ENCODE results near the gene S100A3. TPM values are rescaled to one million over a fixed set of nuclear protein-coding genes. Genes with fewer than 3 reads are reported as not detected.

The S100A3 gene
- polyA plus RNA-seq, 2 of the 4 experiments (the other 2 are of a cell fraction) = 25.0 to 74.0 TPM

DNA sequence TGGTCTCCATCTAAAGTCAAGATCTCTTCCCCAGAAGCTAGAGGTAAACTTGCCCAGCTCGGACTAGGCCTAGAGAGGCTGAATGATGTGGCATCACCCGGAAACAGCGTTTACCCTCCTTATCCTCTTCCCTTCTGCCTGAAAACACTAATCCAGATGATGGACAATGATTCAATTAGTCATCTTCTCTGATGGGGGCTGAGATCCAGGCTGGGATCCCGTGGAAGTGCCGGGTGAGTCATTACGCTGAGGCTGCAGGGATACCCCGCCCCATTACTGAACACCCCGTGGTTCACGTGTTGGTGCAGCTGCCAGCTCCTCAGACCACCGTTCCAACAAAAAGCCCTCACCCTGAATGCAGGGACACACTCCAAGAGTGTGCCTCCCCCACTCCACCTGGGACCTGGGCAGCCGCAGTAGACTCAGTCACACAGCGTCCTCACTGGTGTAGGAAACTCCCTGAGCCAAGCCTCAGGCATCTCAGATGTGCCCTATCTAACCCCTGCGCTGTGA, 15.3 kb downstream of the S100A3 start (continued):
- TF ChIP-seq BHLHE40 (IDR thresholded peaks at IDR 0.05; ENCODE audit: low read depth, low read length) (no peak; the same call in 1 of the 2 replicates), CEBPB (IDR thresholded peaks at IDR 0.05) (no peak), HOXB13 (CRISPR knock-in tag; IDR thresholded peaks at IDR 0.05; ENCODE audit: low read depth) (no peak), KDM5A (IDR thresholded peaks at IDR 0.05) (no peak), HES2 (IDR thresholded peaks at IDR 0.05) (no peak), HEYL (CRISPR knock-in tag; IDR thresholded peaks at IDR 0.05) (no peak), NFE2L2 (conservative IDR thresholded peaks at IDR 0.05; ENCODE audit: low read length) (no peak), MAFK (IDR thresholded peaks at IDR 0.05; ENCODE audit: partially characterized antibody) (peak; percentile 67), RFX5 (IDR thresholded peaks at IDR 0.05) (no peak), CHD2 (IDR thresholded peaks at IDR 0.05; ENCODE audit: low read length, partially characterized antibody) (no peak), ZFP36 (IDR thresholded peaks at IDR 0.05; ENCODE audit: borderline replicate concordance, partially characterized antibody) (no peak), HOXA7 (CRISPR knock-in tag; IDR thresholded peaks at IDR 0.05) (peak; percentile 97), RCOR1 (IDR thresholded peaks at IDR 0.05; ENCODE audit: low read depth, low read length) (no peak), HOXB5 (CRISPR knock-in tag; IDR thresholded peaks at IDR 0.05) (peak; percentile 65; the same call in 1 of the 2 replicates), TFCP2L1 (CRISPR knock-in tag; IDR thresholded peaks at IDR 0.05) (peak; percentile 88; the same call in 1 of the 2 replicates), KDM1A (IDR thresholded peaks at IDR 0.05; ENCODE audit: low read depth) (no peak), HDAC2 (IDR thresholded peaks at IDR 0.05) (no peak), SREBF2 (IDR thresholded peaks at IDR 0.05) (no peak), GATA3 (IDR thresholded peaks at IDR 0.05; ENCODE audit: borderline replicate concordance) (peak; percentile 54; the same call in 1 of the 2 replicates), POLR2AphosphoS2 (conservative IDR thresholded peaks at IDR 0.05; ENCODE audit: low read length) (peak; percentile 98), CHD4 (IDR thresholded peaks at IDR 0.05; ENCODE audit: borderline replicate concordance) (no peak), CBX8 (IDR thresholded peaks at IDR 0.05) (no peak), CBX2 (IDR thresholded peaks at IDR 0.05; ENCODE audit: borderline replicate concordance, low read depth) (no peak), MAZ (IDR thresholded peaks at IDR 0.05; ENCODE audit: borderline replicate concordance, low read depth, low read length) (no peak), EHMT2 (IDR thresholded peaks at IDR 0.05; ENCODE audit: low read depth) (no peak), HMGXB4 (CRISPR knock-in tag; IDR thresholded peaks at IDR 0.05; ENCODE audit: borderline replicate concordance) (no peak)
- TF ChIP-seq, protein P1, sequence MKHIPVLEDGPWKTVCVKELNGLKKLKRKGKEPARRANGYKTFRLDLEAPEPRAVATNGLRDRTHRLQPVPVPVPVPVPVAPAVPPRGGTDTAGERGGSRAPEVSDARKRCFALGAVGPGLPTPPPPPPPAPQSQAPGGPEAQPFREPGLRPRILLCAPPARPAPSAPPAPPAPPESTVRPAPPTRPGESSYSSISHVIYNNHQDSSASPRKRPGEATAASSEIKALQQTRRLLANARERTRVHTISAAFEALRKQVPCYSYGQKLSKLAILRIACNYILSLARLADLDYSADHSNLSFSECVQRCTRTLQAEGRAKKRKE (CRISPR knock-in tag; IDR thresholded peaks at IDR 0.05; ENCODE audit: low read depth) = peak; percentile 49; the same call in 1 of the 2 replicates

Measured in A549 (cell line).